Mucosa of rectum (tissue), 2 donors: ENCODE data around the gene CYP27B1.

ENCODE experiments used
- H3K27ac ChIP-seq, 2 donors: one replicate each; pipeline ENCODE4 v1.7.0; 2013; ENCODE audit warnings: inconsistent platforms in 2 of 2, low read depth in 2 of 2, low read length in 2 of 2
- H3K27me3 ChIP-seq, 2 donors: one replicate each; pipeline ENCODE4 v1.7.0; 2013; ENCODE audit warnings: low read length in 2 of 2; ENCODE audit not compliant: control insufficient read depth in 2 of 2, insufficient read depth in 2 of 2
- H3K36me3 ChIP-seq, 2 donors: one replicate each; pipeline ENCODE4 v1.7.0; 2013; ENCODE audit warnings: low read length in 2 of 2; ENCODE audit not compliant: control insufficient read depth in 2 of 2, insufficient read depth in 2 of 2
- H3K4me1 ChIP-seq, 2 donors: one replicate each; pipeline ENCODE4 v1.7.0; 2013; ENCODE audit warnings: low read length in 2 of 2, mild to moderate bottlenecking in 1 of 2; ENCODE audit not compliant: control insufficient read depth in 2 of 2, insufficient read depth in 2 of 2
- H3K4me3 ChIP-seq, 2 donors: one replicate each; pipeline ENCODE4 v1.7.0; 2013; ENCODE audit warnings: low read length in 2 of 2
- H3K9ac ChIP-seq, 2 donors: one replicate each; pipeline ENCODE4 v1.7.0; 2013; ENCODE audit warnings: low read length in 2 of 2, low read depth in 1 of 2, mild to moderate bottlenecking in 1 of 2
- H3K9me3 ChIP-seq, 2 donors: one replicate each; pipeline ENCODE4 v1.7.0; 2013; ENCODE audit warnings: low read length in 2 of 2; ENCODE audit not compliant: control insufficient read depth in 2 of 2
- donor health status: healthy.
- donor health status: Normal muscosa, but diverticular disease.

The CYP27B1 gene

DNA sequence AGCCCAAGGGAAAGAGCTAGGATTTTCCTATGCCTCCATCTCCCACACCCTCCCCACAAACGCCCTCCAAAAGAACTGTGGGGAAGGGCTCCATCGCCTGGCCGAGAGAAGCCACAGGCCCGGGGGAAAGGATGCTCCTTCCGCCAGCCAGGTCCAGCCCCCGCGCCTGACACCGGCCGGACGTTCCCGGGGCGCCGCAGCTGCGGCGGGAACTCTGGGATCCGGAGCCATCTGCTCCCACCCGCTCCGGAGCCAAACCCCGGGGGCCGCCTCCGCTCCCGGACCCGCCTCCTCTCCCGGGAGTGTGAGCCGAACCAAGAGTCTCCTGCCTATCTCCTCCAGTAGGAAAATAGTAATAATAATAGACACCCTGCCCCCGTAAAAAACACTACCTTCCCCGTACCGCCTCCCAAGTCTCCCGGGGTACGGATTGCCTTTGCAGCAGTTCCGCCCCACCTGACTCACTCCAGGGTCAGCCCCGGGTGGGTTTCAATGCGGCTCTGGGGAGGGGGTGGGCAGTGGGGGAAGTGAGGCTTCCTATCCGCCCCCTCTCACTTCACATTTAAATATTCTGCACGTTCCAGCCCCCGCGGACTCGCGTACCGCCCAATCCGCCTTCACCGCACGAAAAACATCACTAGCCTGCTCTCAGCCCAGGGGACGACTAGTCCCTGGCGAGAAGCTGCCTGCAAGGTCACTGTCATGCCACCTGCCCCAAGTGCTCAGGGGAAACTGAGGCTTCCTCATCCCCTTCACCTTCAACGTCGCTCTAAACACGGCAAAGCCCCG, 30.7 kb downstream of the CYP27B1 start:
- no peak overlapping the region for H3K27ac ChIP-seq
- H3K4me3 ChIP-seq: no peak overlapping the region
- H3K27me3 ChIP-seq: peaks cover 38 to 51% of the 10 kb centered on the region in 2 donors

DNA sequence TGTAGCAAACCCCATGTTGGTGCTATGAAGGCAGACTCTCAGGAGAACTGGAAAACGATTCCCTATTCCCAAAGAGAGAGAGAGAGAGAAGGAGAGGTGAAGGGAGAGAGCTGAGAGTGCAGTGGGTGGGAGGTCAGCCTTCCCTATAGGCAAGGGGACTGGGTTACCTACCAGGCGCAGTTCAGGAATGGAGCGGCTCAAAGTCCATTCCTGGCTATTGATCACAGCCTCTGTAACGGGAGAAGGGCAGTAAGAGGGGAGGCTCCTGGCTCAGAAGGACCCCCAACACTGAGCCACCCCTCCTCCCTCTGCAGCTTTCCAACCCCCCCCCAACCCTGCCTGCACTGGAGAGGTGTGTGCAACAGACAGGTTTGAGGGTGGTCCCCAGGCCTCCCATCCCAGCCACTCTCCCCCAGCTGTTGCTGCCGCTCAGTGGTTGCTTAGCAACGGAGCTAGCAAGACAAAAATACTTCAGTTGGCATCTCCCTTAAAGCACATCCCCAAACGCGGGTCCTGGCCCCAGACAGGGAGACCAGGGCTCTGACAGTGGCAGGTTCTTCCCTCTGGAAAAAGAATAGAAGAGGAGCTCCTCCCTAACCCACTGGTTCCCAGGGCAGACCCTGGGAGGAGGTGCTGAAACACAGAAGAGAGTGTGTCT, 31.6 kb downstream of the CYP27B1 start:
- Histone ChIP-seq H3K4me3 (no peak overlapping the region), H3K27ac (no peak overlapping the region), H3K9me3 (no peaks in the 10 kb centered on the region), H3K27me3 (peaks cover 38 to 47% of the 10 kb centered on the region in 2 donors), H3K9ac (no peak overlapping the region), H3K36me3 (peaks cover 0 to 7% of the 10 kb centered on the region in 2 donors), H3K4me1 (peaks cover 0 to 4% of the 10 kb centered on the region in 2 donors)

More for the DNA sequence above, 30.7 kb downstream of the CYP27B1 start:
- H3K4me1 ChIP-seq: peaks cover 0 to 4% of the 10 kb centered on the region in 2 donors
- peaks cover 0 to 3% of the 10 kb centered on the region in 2 donors for H3K36me3 ChIP-seq
- H3K9me3 ChIP-seq: no peaks in the 10 kb centered on the region
- H3K9ac ChIP-seq: no peak overlapping the region

DNA sequence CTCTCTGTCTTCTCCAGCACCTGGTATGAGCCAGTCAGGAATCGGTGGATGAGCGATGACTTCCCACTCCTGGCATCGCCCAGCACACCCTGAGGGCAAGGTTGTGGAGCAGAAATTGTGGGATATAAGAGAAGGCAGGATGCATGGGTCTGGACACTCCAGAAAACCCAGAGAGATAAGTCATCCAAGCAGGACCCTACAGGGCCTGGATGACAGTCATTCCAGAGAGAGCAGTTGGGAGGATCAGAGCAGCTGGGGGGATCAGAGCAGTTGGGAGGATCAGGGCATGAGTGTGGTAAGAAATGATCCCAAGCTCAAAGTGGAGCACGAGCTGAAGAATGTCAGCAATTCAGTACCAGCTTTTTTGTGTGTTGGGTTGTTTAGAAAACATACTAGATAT, 32.3 kb downstream of the CYP27B1 start:
- Histone ChIP-seq H3K27ac (no peak overlapping the region), H3K36me3 (peaks cover 0 to 9% of the 10 kb centered on the region in 2 donors), H3K4me1 (peaks cover 0 to 4% of the 10 kb centered on the region in 2 donors), H3K9ac (no peak overlapping the region), H3K4me3 (no peak overlapping the region), H3K27me3 (peaks cover 38 to 45% of the 10 kb centered on the region in 2 donors), H3K9me3 (no peaks in the 10 kb centered on the region)

DNA sequence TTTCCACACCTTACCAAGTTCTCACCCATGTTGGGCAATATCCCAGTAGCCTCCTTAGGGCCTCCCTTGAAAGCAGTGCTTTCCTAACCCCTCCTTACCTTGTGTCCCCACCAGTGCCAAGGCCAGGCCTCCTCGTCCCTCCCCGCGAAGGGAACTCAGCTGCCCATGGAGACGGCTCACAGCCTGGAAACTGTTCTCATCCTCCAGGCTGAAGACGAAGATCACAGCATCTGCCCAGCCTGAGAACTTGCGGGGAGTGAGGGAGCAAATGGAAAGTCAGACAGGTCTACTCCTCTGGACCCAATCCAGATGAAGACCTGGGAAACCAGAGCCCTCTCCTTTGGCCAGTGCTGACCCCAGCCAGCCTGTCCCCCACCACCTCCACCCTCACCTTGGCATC, 33.0 kb downstream of the CYP27B1 start:
- H3K36me3 ChIP-seq: peaks cover 0 to 9% of the 10 kb centered on the region in 2 donors
- H3K27me3 ChIP-seq: peaks cover 31 to 41% of the 10 kb centered on the region in 2 donors
- H3K4me1 ChIP-seq: peaks cover 0 to 4% of the 10 kb centered on the region in 2 donors
- no peak overlapping the region for H3K9ac ChIP-seq
- no peak overlapping the region for H3K4me3 ChIP-seq
- H3K27ac ChIP-seq: no peak overlapping the region
- no peaks in the 10 kb centered on the region for H3K9me3 ChIP-seq

DNA sequence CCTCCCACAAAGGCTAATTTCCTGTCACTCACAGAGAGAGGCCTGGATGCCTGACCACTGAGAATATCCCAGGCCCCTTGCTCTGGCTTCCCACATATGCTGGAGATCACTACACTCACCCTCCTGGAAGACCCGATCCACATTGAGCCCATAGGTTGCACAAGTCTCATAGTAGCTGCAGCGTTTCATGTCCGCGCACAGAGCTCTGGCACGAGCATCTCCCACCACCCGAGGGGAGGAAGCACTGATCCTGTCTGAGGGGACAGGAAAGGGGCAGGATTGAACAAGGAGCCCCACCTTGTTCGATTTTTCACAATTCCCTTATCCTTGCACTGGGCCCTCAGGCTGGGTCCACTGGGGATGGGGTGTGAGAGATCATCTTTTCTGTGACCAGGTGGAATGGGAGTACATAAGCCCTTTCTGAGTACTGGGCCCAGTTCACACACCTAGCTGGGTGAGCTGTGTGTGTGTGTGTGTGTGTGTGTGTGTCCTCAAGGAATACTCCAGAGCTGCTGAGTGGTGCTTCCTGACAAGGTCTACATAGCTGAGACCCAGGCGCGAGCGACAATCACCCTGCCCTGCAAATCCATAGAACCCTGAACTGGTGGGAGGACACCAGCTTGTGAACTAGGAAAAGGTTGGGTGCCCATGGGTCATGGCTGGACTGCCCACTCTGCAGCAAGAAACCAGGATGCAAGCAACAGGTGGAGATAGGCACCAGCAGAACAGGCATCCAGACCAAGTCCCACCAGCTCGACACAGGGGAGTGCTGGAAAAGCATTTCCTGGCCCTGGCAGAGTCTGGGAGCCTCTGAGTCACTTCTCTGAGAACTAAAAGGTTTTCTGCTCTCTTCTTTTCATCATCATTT, 33.9 kb downstream of the CYP27B1 start:
- Histone ChIP-seq H3K36me3 (peaks cover 0 to 9% of the 10 kb centered on the region in 2 donors), H3K9ac (no peak overlapping the region), H3K27ac (no peak overlapping the region), H3K27me3 (peaks cover 31 to 39% of the 10 kb centered on the region in 2 donors), H3K9me3 (no peaks in the 10 kb centered on the region), H3K4me1 (peaks cover 0 to 4% of the 10 kb centered on the region in 2 donors), H3K4me3 (no peak overlapping the region)

DNA sequence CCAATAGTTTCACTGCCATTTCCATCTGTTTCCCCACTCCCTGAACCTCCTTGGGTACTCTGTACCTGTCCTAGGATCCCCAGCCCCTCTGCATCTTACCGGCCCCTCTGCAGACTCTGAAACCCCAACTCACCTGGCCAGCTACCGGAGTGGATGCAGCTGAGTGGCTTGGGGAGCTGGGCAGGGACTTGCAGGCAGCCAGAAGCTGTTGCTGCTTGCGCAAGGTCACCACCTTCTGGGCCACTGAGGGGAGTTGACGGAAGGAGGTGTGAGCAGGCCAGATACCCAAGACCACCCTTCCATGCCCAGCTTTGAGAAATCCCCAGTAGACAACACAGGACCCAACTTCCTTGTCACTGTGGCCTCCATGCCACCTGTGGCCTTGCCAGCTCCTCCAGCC, 34.6 kb downstream of the CYP27B1 start:
- H3K27me3 ChIP-seq: peaks cover 36 to 43% of the 10 kb centered on the region in 2 donors
- H3K4me3 ChIP-seq: no peak overlapping the region
- no peaks in the 10 kb centered on the region for H3K9me3 ChIP-seq
- no peak overlapping the region for H3K27ac ChIP-seq
- H3K9ac ChIP-seq: no peak overlapping the region
- H3K4me1 ChIP-seq: peaks cover 0 to 3% of the 10 kb centered on the region in 2 donors
- H3K36me3 ChIP-seq: peaks cover 0 to 9% of the 10 kb centered on the region in 2 donors

DNA sequence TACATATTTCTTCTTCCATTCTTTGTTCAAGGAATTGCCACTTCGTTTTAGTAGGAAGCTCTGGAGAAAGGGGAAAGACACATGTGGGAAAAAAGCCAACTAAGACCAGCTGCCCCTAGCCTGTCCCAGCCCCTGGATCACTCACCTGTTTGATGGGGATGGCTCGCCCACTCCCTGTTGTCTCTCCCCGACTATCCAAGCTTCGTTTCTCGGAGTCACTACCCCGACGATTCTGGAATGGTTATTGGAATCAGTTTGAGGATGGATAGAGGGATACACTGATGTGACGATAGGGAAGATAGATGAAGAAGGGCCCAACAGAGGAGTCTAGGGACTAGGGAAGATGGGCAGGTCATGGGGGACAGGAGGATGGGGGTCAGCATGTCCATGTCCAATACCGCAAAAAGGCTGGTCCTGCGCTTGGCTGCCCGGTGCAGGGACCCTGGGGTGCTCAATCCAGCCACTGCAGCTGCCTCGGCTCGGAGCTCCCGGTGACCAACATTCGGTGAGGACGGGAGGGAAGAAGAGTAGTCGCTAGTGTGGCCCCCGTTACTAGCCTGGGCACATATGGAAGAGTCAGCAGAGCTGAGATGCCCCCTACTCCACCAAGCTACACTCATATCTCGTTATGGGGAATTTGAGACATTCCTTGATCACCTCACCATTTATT, 35.3 kb downstream of the CYP27B1 start:
- no peak overlapping the region for H3K4me3 ChIP-seq
- peaks cover 0 to 9% of the 10 kb centered on the region in 2 donors for H3K36me3 ChIP-seq
- H3K27me3 ChIP-seq: peaks cover 30 to 42% of the 10 kb centered on the region in 2 donors
- peaks cover 3 to 4% of the 10 kb centered on the region in 2 donors for H3K4me1 ChIP-seq
- H3K9me3 ChIP-seq: no peaks in the 10 kb centered on the region
- no peak overlapping the region for H3K27ac ChIP-seq
- no peak overlapping the region for H3K9ac ChIP-seq

DNA sequence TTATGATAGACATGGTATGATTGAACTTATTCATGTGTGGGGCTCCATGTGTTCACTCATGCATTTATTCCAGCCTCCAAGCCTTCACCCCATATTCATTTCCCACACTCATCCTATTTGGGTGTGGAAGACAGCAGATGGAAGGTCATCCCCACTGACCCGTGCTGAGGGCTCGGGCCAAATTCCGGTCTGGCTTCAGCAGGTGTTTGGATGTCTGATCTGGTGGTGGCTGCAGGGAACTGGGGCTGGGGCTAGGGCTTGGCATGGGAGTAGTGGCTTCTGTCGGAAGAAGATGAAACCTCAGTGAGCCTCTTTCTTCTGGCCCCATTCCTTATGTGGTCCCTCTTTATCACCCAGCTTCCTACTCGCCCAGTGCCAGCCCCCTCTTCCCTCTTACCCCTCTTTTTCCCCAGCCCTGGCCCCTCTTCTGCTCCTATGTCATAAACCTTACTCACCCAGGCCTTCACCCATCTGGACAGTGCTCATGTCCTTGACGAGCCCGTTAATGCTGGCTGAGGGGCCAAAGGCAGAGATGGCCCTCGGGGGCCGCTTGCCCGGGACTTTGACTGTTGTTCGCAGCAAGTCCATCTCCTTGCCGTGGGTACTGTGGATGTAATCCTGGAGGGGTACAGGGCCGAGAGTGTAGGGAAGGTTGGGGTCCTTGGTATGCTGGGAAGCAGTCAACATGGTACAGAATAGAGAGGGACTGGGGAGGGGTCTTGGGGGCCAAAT, 36.4 kb downstream of the CYP27B1 start:
- H3K36me3 ChIP-seq: peaks cover 0 to 9% of the 10 kb centered on the region in 2 donors
- peaks cover 23 to 32% of the 10 kb centered on the region in 2 donors for H3K27me3 ChIP-seq
- H3K9ac ChIP-seq: no peak overlapping the region
- H3K4me1 ChIP-seq: peaks cover 0 to 6% of the 10 kb centered on the region in 2 donors
- no peak overlapping the region for H3K4me3 ChIP-seq
- H3K9me3 ChIP-seq: no peaks in the 10 kb centered on the region
- H3K27ac ChIP-seq: no peak overlapping the region

DNA sequence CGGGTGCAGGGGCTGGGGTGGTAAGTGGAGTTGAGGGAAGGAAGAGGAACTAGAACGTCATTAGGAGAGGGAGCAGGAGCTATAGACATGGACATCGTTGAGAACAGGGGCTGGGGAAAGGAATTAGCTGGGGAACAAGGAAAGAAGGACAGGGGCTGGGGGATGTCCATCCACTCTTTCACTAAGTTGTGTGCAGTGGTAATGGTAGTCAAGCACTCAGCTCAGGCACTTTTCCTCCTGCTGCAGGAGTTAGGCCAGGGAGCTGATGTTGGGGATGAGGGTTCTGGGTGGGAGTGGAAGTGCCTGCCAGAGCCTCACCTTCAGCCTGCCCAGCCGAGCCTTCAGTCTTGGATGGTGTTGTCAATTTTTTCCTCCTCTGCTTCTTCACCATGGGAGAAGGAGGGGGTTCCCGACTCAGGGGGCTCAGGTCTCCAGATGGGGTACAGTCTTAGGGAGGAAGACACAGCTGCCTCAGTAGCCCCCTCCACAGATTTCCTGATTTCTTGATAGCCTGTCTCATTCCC, 37.5 kb downstream of the CYP27B1 start:
- H3K27me3 ChIP-seq: peaks cover 14 to 23% of the 10 kb centered on the region in 2 donors
- H3K27ac ChIP-seq: no peak overlapping the region
- H3K36me3 ChIP-seq: peaks cover 0 to 9% of the 10 kb centered on the region in 2 donors
- no peaks in the 10 kb centered on the region for H3K9me3 ChIP-seq
- no peak overlapping the region for H3K4me3 ChIP-seq
- peaks cover 0 to 6% of the 10 kb centered on the region in 2 donors for H3K4me1 ChIP-seq
- no peak overlapping the region for H3K9ac ChIP-seq
